ENCODE data around the gene SHB. TPM values are rescaled to one million over a fixed set of nuclear protein-coding genes. Genes with fewer than 3 reads are reported as not detected.
A peak's percentile ranks its signal among the peaks of the same experiment; 100 is the strongest.

Gene SHB
- total and polyA plus RNA-seq, 2 of the 13 experiments (the other 11 are each of a cell fraction or from before 2014, with no cell fraction given): 19.4 to 20.7 TPM

DNA sequence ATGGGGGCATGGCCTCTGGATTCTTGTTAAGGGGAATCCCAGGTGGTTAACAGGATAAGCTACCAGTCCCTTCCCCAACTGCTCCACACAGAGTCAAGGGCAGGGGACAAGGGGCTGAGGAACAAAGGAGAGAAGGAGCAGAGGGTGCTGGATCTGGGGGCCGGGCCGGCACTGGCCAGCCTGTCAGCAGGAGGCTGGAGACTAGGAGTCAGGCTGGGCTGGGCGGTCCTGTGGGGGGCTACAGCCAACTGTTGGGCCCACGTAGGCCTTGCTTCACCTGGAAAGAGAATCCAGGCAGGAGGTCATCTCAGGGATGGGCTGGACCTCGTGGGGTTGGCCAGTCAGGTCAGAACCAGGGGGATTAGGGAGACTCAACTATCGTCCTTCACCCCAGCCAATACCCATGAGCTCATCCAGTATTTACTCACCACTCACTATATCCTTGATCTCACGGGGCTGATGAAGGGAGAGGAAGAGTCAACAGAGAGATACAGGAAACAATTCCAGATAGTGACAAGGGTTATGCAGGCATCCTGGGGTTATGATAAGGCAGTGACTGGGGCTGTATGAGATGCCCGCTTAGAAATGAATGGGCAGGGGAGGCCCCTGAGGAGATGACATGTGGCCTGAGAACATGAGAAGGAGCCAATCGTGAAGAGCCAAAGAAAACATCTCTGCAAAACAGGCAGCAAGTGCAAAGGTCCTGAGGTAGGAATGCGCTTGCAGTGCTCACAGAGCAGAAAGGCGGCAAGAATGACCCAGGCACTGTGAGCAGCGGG, 117.2 kb downstream of the SHB start (continued):
- TF ChIP-seq, protein P1, sequence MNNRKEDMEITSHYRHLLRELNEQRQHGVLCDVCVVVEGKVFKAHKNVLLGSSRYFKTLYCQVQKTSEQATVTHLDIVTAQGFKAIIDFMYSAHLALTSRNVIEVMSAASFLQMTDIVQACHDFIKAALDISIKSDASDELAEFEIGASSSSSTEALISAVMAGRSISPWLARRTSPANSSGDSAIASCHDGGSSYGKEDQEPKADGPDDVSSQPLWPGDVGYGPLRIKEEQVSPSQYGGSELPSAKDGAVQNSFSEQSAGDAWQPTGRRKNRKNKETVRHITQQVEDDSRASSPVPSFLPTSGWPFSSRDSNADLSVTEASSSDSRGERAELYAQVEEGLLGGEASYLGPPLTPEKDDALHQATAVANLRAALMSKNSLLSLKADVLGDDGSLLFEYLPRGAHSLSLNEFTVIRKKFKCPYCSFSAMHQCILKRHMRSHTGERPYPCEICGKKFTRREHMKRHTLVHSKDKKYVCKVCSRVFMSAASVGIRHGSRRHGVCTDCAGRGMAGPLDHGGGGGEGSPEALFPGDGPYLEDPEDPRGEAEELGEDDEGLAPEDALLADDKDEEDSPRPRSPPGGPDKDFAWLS (CRISPR knock-in tag; IDR thresholded peaks at IDR 0.05; ENCODE audit: borderline replicate concordance): no peak
- TF ChIP-seq BCL6 (CRISPR knock-in tag; IDR thresholded peaks at IDR 0.05) (peak; percentile 79), ZNF468 (CRISPR knock-in tag; IDR thresholded peaks at IDR 0.05) (no peak), MED8 (CRISPR knock-in tag; IDR thresholded peaks at IDR 0.05; ENCODE audit: insufficient replicate concordance) (peak; percentile 64), SIX1 (CRISPR knock-in tag; IDR thresholded peaks at IDR 0.05; ENCODE audit: borderline replicate concordance) (0 out of 2 replicates have a peak, but pooled peaks have one; percentile 12), ETV6 (CRISPR knock-in tag; conservative IDR thresholded peaks at IDR 0.05) (0 out of 2 replicates have a peak, but pooled peaks have one; percentile 33), SRY (CRISPR knock-in tag; IDR thresholded peaks at IDR 0.05) (0 out of 2 replicates have a peak, but pooled peaks have one; percentile 40), TCF7 (IDR thresholded peaks at IDR 0.05; ENCODE audit: low read depth) (peak; percentile 78), RARA (CRISPR knock-in tag; IDR thresholded peaks at IDR 0.05) (peak; percentile 95), ZBTB33 (CRISPR knock-in tag; IDR thresholded peaks at IDR 0.05) (peak; percentile 76), ETV5 (CRISPR knock-in tag; IDR thresholded peaks at IDR 0.05; ENCODE audit: borderline replicate concordance) (peak; percentile 84; the same call in 1 of the 2 replicates), GATA4 (IDR thresholded peaks at IDR 0.05; ENCODE audit: borderline replicate concordance, low read depth) (peak; percentile 56; the same call in 1 of the 2 replicates), SAP130 (CRISPR knock-in tag; IDR thresholded peaks at IDR 0.05; ENCODE audit: low read depth) (peak; percentile 78), STAG1 (CRISPR knock-in tag; IDR thresholded peaks at IDR 0.05) (peak; percentile 14; the same call in 1 of the 2 replicates), TAF1 (CRISPR knock-in tag; IDR thresholded peaks at IDR 0.05) (no peak), TBX3 (IDR thresholded peaks at IDR 0.05; ENCODE audit: borderline replicate concordance) (0 out of 2 replicates have a peak, but pooled peaks have one; percentile 22), ADNP (CRISPR knock-in tag; IDR thresholded peaks at IDR 0.05) (0 out of 2 replicates have a peak, but pooled peaks have one; percentile 45), ZBTB7B (CRISPR knock-in tag; IDR thresholded peaks at IDR 0.05) (peak; percentile 50; the same call in 1 of the 2 replicates), HDAC2 (CRISPR knock-in tag; IDR thresholded peaks at IDR 0.05) (peak; percentile 66), TBX2 (CRISPR knock-in tag; IDR thresholded peaks at IDR 0.05; ENCODE audit: borderline replicate concordance) (peak; percentile 79)
- TF ChIP-seq, protein P2, sequence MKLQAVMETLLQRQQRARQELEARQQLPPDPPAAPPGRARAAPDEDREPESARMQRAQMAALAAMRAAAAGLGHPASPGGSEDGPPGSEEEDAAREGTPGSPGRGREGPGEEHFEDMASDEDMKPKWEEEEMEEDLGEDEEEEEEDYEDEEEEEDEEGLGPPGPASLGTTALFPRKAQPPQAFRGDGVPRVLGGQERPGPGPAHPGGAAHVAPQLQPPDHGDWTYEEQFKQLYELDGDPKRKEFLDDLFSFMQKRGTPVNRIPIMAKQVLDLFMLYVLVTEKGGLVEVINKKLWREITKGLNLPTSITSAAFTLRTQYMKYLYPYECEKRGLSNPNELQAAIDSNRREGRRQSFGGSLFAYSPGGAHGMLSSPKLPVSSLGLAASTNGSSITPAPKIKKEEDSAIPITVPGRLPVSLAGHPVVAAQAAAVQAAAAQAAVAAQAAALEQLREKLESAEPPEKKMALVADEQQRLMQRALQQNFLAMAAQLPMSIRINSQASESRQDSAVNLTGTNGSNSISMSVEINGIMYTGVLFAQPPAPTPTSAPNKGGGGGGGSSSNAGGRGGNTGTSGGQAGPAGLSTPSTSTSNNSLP (IDR thresholded peaks at IDR 0.05; ENCODE audit: low read depth, low read length): peak; percentile 59; the same call in 1 of the 2 replicates
- TF ChIP-seq, protein P3, sequence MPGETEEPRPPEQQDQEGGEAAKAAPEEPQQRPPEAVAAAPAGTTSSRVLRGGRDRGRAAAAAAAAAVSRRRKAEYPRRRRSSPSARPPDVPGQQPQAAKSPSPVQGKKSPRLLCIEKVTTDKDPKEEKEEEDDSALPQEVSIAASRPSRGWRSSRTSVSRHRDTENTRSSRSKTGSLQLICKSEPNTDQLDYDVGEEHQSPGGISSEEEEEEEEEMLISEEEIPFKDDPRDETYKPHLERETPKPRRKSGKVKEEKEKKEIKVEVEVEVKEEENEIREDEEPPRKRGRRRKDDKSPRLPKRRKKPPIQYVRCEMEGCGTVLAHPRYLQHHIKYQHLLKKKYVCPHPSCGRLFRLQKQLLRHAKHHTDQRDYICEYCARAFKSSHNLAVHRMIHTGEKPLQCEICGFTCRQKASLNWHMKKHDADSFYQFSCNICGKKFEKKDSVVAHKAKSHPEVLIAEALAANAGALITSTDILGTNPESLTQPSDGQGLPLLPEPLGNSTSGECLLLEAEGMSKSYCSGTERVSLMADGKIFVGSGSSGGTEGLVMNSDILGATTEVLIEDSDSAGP (CRISPR knock-in tag; IDR thresholded peaks at IDR 0.05; ENCODE audit: borderline replicate concordance): 0 out of 2 replicates have a peak, but pooled peaks have one; percentile 16

Data from HepG2 (cell line).